Spleen (tissue), 7 donors: ENCODE data around the gene NSF.

Experiments used
- CTCF ChIP-seq, 11 experiments: fragments of 200-600 bp in 7 of 11; fragments of 450-650 bp in 4 of 11; sonication (generic) in 4 of 11; IDR thresholded peaks in 8 of 11; conservative IDR thresholded peaks in 3 of 11; 1 replicate in 7 of 11; 2 replicates in 4 of 11; pipeline versions ENCODE4 v1.4.0 to v1.8.0; 2016 to 2021; ENCODE audit warnings: antibody characterized with exemption in 11 of 11, inconsistent platforms in 4 of 11, mild to moderate bottlenecking in 1 of 11
- POLR2A ChIP-seq, 3 donors: fragments of 450-650 bp; IDR thresholded peaks; one replicate each; pipeline ENCODE4 v1.5.1; 2017; ENCODE audit warnings: antibody characterized with exemption in 3 of 3, mild to moderate bottlenecking in 1 of 3
- POLR2AphosphoS5 ChIP-seq, 3 donors: sonication (generic); formaldehyde crosslinking; IDR thresholded peaks; one replicate each; pipeline ENCODE4 v1.5.1; 2017; ENCODE audit warnings: antibody characterized with exemption in 3 of 3
- donor health status: DM: no; HTN: no; CAD: no; lungs with moderate emphysema.
- donor health status: DM: no; HTN: no; CAD: no.
- donor health status: DM: no; HTN: no; CAD: no.

GRCh38 chr17:46759141-46759540 is 168.7 kb downstream of the NSF start:
- TF ChIP-seq CTCF (IDR thresholded peaks at IDR 0.05 in 8 of 11, conservative IDR thresholded peaks at IDR 0.05 in 3 of 11): no peak
- TF ChIP-seq POLR2A (IDR thresholded peaks at IDR 0.05): no peak
- TF ChIP-seq POLR2AphosphoS5 (IDR thresholded peaks at IDR 0.05): no peak
